Transverse colon (tissue), 4 donors: ENCODE results near the gene GRM7.

ENCODE experiments used
- CTCF ChIP-seq, 5 experiments: fragments of 200-600 bp in 3 of 5; fragments of 450-650 bp in 2 of 5; sonication (generic) in 3 of 5; IDR thresholded peaks; 1 replicate in 2 of 5; 2 replicates in 3 of 5; pipeline ENCODE4 v1.5.1; 2016 to 2017; ENCODE audit warnings: antibody characterized with exemption in 5 of 5, inconsistent platforms in 3 of 5, mild to moderate bottlenecking in 2 of 5, moderate library complexity in 1 of 5
- EP300 ChIP-seq: sonication (generic); formaldehyde crosslinking; IDR thresholded peaks from one replicate; pipeline ENCODE4 v1.6.1; 2017; ENCODE audit warnings: antibody characterized with exemption, low read depth
- POLR2AphosphoS5 ChIP-seq, 3 donors: sonication (generic); formaldehyde crosslinking; IDR thresholded peaks; one replicate each; pipeline ENCODE4 v1.6.1; 2016; ENCODE audit warnings: antibody characterized with exemption in 3 of 3

DNA sequence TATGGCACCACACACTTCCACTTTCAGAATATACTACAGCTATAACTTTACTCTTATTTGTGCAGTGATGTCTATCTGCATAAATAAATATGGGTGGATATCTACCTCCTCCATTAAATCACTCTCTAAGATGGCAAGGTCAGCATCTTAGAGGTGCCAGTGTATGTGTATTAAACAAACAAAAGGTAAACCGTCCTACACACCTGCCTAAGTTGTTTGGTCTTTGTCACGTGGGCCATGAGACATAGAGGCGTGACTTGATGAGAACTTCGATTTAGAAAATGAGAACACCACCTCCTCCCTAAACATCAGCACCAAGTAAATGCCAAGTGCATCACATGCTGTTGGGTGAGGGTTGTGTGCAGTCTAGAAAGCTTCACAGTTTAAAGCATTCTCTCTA, 310.6 kb downstream of the GRM7 start:
- no peak for TF ChIP-seq CTCF (IDR thresholded peaks at IDR 0.05)
- no peak for TF ChIP-seq EP300
- TF ChIP-seq POLR2AphosphoS5 (IDR thresholded peaks at IDR 0.05): no peak
